OCI-LY7 (cell line): ENCODE data around the gene VTI1A.

ENCODE experiments used
- EZH2phosphoT487 ChIP-seq: fragments of 200-600 bp; sonication (generic); IDR thresholded peaks from 2 replicates; pipeline ENCODE4 v1.6.1; 2018; ENCODE audit warnings: low read depth, borderline replicate concordance, mild to moderate bottlenecking, mixed run types, antibody characterized with exemption, low read length, moderate library complexity, mixed read lengths
- TF ChIP-seq, protein P1 (sequence below): fragments of 200-600 bp; sonication (generic); conservative IDR thresholded peaks from 2 replicates; pipeline ENCODE4 v1.5.1; 2014; ENCODE audit warnings: mild to moderate bottlenecking, antibody characterized with exemption, low read length, moderate library complexity, mixed read lengths

- TF ChIP-seq, protein P1, sequence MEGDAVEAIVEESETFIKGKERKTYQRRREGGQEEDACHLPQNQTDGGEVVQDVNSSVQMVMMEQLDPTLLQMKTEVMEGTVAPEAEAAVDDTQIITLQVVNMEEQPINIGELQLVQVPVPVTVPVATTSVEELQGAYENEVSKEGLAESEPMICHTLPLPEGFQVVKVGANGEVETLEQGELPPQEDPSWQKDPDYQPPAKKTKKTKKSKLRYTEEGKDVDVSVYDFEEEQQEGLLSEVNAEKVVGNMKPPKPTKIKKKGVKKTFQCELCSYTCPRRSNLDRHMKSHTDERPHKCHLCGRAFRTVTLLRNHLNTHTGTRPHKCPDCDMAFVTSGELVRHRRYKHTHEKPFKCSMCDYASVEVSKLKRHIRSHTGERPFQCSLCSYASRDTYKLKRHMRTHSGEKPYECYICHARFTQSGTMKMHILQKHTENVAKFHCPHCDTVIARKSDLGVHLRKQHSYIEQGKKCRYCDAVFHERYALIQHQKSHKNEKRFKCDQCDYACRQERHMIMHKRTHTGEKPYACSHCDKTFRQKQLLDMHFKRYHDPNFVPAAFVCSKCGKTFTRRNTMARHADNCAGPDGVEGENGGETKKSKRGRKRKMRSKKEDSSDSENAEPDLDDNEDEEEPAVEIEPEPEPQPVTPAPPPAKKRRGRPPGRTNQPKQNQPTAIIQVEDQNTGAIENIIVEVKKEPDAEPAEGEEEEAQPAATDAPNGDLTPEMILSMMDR = no peak
- TF ChIP-seq EZH2phosphoT487 = no peak
These were observed 343.0 kb downstream of the VTI1A start for GRCh38 chr10:112790030-112790429.
